ENCODE measurements around the gene DNAH3.
A peak's percentile ranks its signal among the peaks of the same experiment; 100 is the strongest.
"Not testable (repeated sequence)": the region's sequence is repeated elsewhere in the genome, so short reads cannot be mapped to it uniquely, and the experiment has no call there.

The DNAH3 gene

GRCh38 chr16:21076186-21076883 is 74.3 kb downstream of the DNAH3 start:
- intact Hi-C loops (cut with DNase I): no loop called here

GRCh38 chr16:21075252-21075651 is 75.4 kb downstream of the DNAH3 start:
- intact Hi-C loops (cut with DNase I): no loop called here
- no peak for DNase-seq

More at GRCh38 chr16:21076186-21076883, 74.3 kb downstream of the DNAH3 start:
- no peak for DNase-seq

DNA sequence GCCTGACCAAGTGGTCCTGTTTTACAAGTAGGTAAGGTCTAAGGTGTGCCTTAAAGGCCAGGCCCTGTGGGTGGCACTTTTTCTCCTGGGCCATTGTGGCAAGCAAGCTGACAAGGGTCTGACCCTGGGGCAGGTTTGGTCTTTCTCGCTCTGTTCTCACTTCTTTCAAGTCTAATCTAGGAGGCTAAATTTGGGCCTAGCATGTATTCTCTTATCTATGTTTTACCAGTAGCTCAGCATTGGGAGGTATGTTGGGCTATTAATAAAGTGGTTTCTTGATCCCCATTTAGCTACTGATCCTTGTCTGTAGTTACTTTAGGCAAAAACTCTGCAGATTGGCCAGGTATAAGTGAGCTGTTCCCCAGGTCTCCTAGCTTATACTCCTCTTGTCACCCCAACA is 77.7 kb downstream of the DNAH3 start:
- DNase-seq: no peak
- intact Hi-C loops (cut with DNase I): no loop called here

- no peak for DNase-seq
- intact Hi-C loops (cut with DNase I): no loop called here
These were observed 78.9 kb downstream of the DNAH3 start for GRCh38 chr16:21071741-21072140.

DNA sequence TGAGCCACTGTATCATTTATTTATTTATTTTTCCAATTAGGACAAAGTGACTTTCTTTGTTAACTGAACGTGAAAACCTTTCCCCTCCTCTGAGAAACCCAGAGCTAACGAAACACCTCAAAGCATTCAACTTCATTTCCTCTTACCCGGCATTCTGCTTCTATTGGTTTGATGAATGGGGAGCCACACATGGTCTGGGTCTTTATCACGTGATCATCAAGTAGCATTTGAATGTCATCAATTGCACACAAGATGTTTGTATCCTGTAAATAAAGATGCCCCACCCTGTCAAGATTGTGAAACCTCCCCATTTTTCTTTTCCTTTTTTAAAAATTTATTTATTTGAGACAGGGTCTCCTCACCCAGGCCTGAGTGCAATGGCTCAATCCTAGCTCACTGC is 80.1 kb downstream of the DNAH3 start:
- intact Hi-C loops (cut with DNase I): no loop called here
- no peak for DNase-seq

DNA sequence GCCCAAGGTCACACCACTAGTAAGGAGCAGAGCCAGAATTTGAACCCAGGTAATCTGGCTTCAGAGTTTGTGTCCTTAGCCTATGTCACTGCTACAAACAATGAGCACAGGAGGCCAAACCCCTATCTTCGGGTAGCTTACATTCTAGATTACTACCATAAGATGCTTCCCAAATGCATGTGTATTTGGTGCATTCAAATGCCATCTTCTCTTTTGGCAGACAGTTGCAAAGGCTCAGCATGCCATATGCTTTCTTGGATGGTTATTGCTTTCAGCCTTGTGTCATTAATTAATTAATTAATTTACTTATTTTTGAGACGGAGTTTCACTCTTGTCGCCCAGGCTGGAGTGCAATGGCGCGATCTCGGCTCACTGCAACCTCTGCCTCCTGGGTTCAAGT is 80.7 kb downstream of the DNAH3 start:
- intact Hi-C loops (cut with DNase I): no loop called here
- DNase-seq: no peak

- DNase-seq: no peak
- intact Hi-C loops (cut with DNase I): no loop called here
These were observed 86.4 kb downstream of the DNAH3 start for GRCh38 chr16:21064203-21064602.

- DNase-seq; intact Hi-C loops (cut with DNase I): not testable (repeated sequence)
These were observed 87.3 kb downstream of the DNAH3 start for GRCh38 chr16:21063314-21063713.

- intact Hi-C loops (cut with DNase I): no loop called here
- DNase-seq: no peak
These were observed 90.6 kb downstream of the DNAH3 start for GRCh38 chr16:21060027-21060510.

DNA sequence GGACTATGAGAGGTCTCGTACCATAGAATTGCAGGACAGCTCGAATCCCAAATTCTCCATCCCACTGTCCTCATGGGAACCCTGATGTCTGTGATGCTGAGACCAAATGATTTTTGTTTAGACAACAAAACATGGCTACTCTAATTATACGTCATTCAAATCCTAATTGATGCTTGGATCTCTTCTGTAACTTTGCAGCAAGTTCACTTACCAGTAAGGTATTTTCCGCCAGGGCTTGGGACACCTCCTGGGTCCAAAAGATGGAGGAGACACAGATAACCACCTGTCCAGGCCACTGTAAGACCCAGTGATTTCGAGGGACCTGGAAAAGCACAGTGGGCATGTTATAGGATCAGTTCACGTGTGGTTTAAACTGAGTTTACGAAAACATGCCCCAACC is 92.8 kb downstream of the DNAH3 start:
- DNase-seq: no peak
- intact Hi-C loops (cut with DNase I): no loop called here

DNA sequence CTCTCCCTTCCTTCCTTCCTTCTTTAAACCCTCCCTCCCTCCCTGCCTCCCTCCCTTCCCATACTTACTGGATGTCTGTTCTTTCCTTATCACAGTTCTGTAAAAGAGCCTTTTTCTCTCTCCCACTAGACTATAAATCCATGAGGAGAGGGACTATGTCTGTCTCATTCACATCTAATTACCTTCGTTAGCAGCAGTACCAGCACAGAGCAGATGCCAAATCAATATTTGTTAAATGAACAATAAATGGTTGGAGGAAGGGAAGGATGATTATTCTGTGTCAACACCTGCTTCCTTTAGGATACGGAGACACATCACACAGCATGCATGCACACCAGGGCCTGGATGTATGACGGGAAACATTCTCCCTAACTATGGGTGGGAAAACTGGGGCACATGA is 94.2 kb downstream of the DNAH3 start:
- DNase-seq: no peak
- intact Hi-C loops (cut with DNase I): no loop called here

- intact Hi-C loops (cut with DNase I); DNase-seq: not testable (repeated sequence)
These were observed 94.9 kb downstream of the DNAH3 start for GRCh38 chr16:21055738-21056137.

DNA sequence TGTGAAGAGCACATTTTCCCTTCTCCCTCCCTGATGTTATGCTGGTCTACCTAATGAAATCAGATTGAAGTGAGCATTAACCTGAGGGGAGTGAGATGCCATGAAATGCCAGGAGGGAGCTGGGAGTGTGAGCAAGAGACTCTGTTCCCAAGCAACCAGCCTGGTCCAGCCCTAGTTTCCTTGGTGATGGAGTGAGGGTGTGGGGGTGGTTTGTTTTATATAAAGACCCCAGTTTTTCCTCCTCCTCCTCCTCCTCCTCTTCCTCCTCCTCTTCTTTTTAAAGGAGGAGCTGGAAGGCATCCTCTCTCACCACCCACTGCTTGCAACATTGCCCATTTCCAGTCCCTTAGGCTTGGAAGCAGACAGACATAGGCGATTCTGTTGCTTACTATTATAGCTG is 97.1 kb downstream of the DNAH3 start:
- intact Hi-C loops (cut with DNase I): no loop called here
- peak in 2 of 10 donors; percentile 8 to 15 for DNase-seq

DNA sequence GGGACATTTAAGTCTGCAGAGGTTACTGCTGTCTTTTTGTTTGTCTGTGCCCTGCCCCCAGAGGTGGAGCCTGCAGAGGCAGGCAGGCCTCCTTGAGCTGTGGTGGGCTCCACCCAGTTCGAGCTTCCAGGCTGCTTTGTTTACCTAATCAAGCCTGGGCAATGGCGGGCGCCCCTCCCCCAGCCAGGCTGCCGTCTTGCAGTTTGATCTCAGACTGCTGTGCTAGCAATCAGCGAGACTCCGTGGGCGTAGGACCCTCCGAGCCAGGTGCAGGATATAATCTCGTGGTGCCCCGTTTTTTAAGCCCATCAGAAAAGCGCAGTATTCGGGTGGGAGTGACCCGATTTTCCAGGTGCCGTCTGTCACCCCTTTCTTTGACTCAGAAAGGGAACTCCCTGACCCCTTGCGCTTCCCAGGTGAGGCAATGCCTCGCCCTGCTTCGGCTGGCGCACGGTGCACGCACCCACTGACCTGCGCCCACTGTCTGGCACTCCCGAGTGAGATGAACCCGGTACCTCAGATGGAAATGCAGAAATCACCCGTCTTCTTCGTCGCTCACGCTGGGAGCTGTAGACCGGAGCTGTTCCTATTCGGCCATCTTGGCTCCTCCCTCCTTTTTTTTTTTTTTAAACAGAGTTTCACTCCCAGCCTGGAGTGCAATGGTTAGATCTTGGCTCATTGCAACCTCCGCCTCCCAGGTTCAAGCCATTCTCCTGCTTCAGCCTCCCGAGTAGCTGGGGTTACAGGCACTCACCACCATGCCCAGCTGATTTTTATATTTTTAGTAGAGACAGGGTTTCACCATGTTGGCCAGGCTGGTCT is 102.3 kb downstream of the DNAH3 start:
- intact Hi-C loops (cut with DNase I); DNase-seq: not testable (repeated sequence)

GRCh38 chr16:21038197-21038596 is 112.4 kb downstream of the DNAH3 start:
- DNase-seq: no peak
- intact Hi-C loops (cut with DNase I): no loop called here

DNA sequence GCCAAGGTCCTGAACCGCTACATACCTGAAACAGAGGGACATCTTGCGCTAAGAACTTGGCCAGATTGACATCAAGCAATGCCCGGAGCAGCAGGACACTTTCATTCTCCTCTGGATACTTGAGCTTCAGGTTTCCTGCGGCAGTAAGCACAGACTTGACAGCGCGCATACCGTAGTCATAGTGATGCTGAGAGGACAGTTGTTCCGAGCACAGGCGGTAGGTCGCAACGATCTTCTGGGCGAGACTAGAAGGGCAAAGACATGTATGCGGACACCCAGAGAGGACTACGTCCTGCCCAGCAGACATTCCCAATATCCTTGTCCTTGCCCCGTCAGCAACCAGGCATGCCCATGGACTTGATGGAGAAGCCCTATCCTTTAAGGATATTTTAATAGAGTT is 112.9 kb downstream of the DNAH3 start:
- intact Hi-C loops (cut with DNase I): no loop called here
- no peak for DNase-seq

DNA sequence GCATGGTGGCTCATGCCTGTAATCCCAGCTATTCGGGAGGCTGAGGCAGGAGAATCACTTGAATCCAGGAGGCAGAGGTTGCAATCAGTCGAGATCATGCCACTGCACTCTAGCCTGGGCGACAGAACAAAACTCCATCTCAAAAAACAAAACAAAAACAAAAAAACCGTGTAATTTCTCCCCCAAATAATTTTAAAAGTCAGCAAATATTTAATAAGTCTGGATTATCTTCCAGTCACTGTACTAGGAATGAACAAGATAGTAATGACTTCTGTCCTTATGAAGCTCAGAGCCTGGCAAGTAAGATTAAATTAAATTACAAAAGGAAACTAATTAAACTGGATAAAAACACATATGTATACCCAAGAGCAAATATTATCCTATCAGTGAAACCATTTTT is 113.5 kb downstream of the DNAH3 start:
- no peak for DNase-seq
- intact Hi-C loops (cut with DNase I): no loop called here

DNA sequence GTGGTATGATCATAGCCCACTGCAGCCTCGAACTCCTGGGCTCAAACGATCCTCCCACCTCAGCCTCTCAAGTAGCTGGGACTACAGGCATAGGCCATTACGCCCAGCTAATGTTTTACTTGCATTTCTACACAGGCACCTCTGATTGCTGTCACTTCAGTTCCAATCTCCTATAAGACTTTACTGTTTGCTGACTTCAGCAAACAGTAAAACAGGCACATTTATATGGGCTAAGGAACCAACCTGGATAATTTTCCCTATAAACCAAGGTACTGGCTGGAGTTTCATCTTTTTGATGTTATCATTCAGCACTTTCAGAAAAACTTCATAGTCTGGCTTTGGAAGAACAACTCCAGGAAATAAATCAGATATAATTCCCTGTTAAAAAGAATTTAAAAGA is 114.2 kb downstream of the DNAH3 start:
- DNase-seq: no peak
- intact Hi-C loops (cut with DNase I): no loop called here

DNA sequence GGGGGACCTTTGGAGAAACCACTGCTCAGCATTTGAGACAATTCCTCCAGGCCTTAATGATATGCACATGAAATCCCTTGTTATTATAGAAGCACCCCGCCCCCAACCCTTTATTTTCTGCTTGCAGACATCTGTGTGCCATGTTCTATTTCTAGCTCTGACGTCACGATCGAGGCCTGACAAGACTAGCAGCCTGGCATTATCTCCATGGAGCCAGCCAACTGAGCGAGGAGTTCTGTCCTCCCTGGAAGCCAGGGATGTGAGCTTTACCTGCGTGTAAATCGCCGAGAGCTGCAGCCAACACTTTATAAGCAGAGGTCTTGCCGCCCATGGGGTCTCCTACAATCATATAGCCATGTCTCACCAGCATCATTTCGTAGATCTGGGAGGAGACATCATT is 116.9 kb downstream of the DNAH3 start:
- peak in 5 of 10 donors; percentile 16 to 83 (median 51) for DNase-seq
- intact Hi-C loops (cut with DNase I): no loop called here

DNA sequence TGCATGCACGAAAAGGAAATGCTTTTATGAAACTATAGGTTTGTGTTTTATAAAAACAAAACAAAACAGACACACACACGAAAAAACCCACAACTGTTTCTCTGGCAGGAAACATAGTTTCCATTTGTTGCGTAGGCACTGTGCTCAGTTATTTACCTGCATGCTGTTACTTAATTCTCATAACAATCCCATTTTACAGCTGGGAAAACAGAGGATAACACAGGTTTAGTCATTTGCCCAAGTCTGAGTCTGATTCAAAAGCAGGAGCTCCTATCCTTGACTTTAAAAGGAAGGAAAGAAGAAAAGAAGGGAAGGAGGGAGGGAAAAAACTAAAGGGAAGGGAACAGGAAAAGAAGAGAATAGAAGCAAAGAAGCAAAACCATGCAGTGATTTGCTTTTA is 117.4 kb downstream of the DNAH3 start:
- intact Hi-C loops (cut with DNase I): no loop called here

DNA sequence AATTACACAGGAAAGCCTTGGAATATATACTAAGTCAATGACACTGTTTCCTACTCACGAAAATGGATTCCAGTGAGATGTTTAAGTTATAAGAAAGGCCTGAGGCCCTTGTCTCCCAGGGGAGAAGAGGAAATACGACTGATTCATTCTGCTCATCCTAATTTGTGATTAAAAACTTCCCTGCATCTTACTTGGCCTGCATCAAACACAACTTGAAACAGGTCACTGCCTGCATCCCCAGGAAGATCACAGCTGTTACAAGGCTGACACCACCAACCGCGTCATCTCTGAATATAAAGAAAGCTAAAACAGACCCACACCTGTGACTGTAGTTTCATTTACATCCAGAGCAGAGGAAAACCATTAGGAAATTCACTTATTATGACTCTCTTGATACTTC is 121.9 kb downstream of the DNAH3 start:
- intact Hi-C loops (cut with DNase I): no loop called here

More for the DNA sequence above, 117.4 kb downstream of the DNAH3 start:
- no peak for DNase-seq

GRCh38 chr16:21026846-21027245 is 123.8 kb downstream of the DNAH3 start:
- intact Hi-C loops (cut with DNase I): no loop called here
- no peak for DNase-seq

More for the DNA sequence above, 121.9 kb downstream of the DNAH3 start:
- no peak for DNase-seq
